B cell (primary cell): ENCODE data around the gene MRPL18.

Experiments
- CTCF ChIP-seq: fragments of 200-600 bp; IDR thresholded peaks from one replicate; pipeline ENCODE4 v1.8.0; 2022; ENCODE audit warnings: antibody characterized with exemption, mild to moderate bottlenecking
- EZH2 ChIP-seq: IDR thresholded peaks from 2 replicates; pipeline ENCODE4 v1.6.1; 2012; ENCODE audit warnings: borderline replicate concordance, low read depth, mild to moderate bottlenecking, moderate library complexity, low read length; ENCODE audit not compliant: insufficient read depth, poor library complexity, severe bottlenecking

GRCh38 chr6:159753081-159753872, 37.0 kb upstream of the MRPL18 start:
- TF ChIP-seq CTCF (no peak), EZH2 (no peak)
